Ascending aorta (tissue), 2 donors: Measurements from ENCODE around the gene SURF2. TPM values are rescaled to one million over a fixed set of nuclear protein-coding genes. Genes with fewer than 3 reads are reported as not detected.
A peak's percentile ranks its signal among the peaks of the same experiment; 100 is the strongest.
"Not testable (repeated sequence)": the region's sequence is repeated elsewhere in the genome, so short reads cannot be mapped to it uniquely, and the experiment has no call there.

ENCODE experiments used
- DNase-seq, 2 donors: peaks; one replicate each; pipeline ENCODE4 v3.0.0-alpha.2; 2019; ENCODE audit warnings: low spot score in 2 of 2
- H3K27ac ChIP-seq, 2 donors: fragments of 200-600 bp; sonication (generic); one replicate each; pipeline ENCODE4 v1.5.1; 2016 to 2017; ENCODE audit warnings: mild to moderate bottlenecking in 1 of 2
- H3K27me3 ChIP-seq: fragments of 200-600 bp; sonication (generic); one replicate; pipeline ENCODE4 v1.5.1; 2017
- H3K36me3 ChIP-seq, 2 donors: fragments of 200-600 bp; sonication (generic); one replicate each; pipeline ENCODE4 v1.5.1; 2016
- H3K4me1 ChIP-seq, 2 donors: fragments of 200-600 bp; sonication (generic); one replicate each; pipeline ENCODE4 v1.5.1; 2016 to 2017; ENCODE audit warnings: mild to moderate bottlenecking in 1 of 2
- H3K4me3 ChIP-seq, 2 donors: fragments of 200-600 bp; sonication (generic); one replicate each; pipeline ENCODE4 v1.5.1; 2016 to 2017; ENCODE audit warnings: mild to moderate bottlenecking in 1 of 2
- H3K9me3 ChIP-seq, 2 donors: fragments of 200-600 bp; sonication (generic); one replicate each; pipeline ENCODE4 v1.5.1; 2016
- intact Hi-C: fragments of 100-400 bp; cut with DNase I; formaldehyde crosslinking; loops from one replicate; pipeline ENCODE4 v1.15.1; 2023
- total RNA-seq: library from RNA; depleted of rRNA; stranded (reverse); fragments of >200 nt; gene quantifications from one replicate; pipeline ENCODE4 v1.1.0, GENCODE V29; 2016
- TF ChIP-seq, protein P1 (sequence below), 3 experiments: fragments of 200-600 bp in 2 of 3; fragments of 450-650 bp in 1 of 3; sonication (generic) in 2 of 3; IDR thresholded peaks; one replicate each; pipeline ENCODE4 v1.5.1; 2016 to 2019; ENCODE audit warnings: antibody characterized with exemption in 3 of 3, mild to moderate bottlenecking in 1 of 3, moderate library complexity in 1 of 3

Gene SURF2
- total RNA-seq, 1 donor from 2014 or later = 4.4 TPM

DNA sequence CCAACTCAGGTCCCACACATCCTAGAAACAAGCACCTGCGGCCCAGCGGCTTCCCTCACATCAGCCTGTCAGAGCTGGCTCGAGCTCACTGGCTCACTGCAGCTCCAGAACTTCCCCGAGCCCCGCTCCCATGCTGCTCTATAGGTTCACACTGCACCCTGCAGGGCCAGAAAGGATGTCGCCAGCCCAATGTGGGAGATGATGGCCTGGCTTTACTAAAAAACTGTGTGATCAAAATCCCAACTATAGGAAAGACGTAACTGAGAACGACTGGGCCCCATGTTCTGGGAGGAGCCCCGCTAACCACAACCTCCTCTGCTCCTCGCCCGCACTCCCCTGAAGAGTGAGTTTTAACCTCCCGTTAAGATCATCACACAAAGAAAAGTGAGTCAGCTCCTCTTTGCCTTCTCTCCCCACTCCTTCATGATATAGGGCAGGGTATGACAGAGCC is 14.9 kb downstream of the SURF2 start:
- H3K4me3 ChIP-seq = no peak overlapping the region
- H3K36me3 ChIP-seq = peaks cover 15 to 42% of the 10 kb centered on the region in 2 donors
- intact Hi-C loops = loop anchor here (10.0 kb wide), 1 partner anchor 654 kb away; the partner anchor contains the start of gene BRD3OS
- H3K4me1 ChIP-seq = peaks cover 7 to 40% of the 10 kb centered on the region in 2 donors
- DNase-seq = no peak
- no peaks in the 10 kb centered on the region for H3K27me3 ChIP-seq
- no peaks in the 10 kb centered on the region for H3K9me3 ChIP-seq
- no peak overlapping the region for H3K27ac ChIP-seq
- TF ChIP-seq, protein P1, sequence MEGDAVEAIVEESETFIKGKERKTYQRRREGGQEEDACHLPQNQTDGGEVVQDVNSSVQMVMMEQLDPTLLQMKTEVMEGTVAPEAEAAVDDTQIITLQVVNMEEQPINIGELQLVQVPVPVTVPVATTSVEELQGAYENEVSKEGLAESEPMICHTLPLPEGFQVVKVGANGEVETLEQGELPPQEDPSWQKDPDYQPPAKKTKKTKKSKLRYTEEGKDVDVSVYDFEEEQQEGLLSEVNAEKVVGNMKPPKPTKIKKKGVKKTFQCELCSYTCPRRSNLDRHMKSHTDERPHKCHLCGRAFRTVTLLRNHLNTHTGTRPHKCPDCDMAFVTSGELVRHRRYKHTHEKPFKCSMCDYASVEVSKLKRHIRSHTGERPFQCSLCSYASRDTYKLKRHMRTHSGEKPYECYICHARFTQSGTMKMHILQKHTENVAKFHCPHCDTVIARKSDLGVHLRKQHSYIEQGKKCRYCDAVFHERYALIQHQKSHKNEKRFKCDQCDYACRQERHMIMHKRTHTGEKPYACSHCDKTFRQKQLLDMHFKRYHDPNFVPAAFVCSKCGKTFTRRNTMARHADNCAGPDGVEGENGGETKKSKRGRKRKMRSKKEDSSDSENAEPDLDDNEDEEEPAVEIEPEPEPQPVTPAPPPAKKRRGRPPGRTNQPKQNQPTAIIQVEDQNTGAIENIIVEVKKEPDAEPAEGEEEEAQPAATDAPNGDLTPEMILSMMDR (IDR thresholded peaks at IDR 0.05) = no peak

DNA sequence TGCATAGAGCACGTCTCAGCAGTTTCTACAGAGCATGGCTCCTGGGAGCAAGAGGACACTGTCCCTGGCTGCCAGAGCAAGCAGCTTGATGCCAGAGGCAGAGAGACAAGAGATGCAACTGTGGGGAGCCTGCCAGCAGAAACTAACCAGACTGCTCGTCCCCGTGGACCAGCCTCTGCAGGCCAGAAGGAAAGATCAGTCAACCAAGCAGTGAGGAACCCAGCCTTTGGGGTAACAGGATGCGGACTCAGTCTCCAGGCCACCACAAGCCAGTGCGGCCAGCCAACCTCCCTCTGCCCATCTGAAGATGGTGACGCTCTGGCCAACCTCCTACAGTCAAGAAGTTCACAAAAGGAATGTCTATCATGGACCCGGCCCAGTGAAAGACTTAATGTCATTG is 15.8 kb downstream of the SURF2 start:
- DNase-seq = no peak
- TF ChIP-seq, protein P1 (IDR thresholded peaks at IDR 0.05) = no peak
- no peaks in the 10 kb centered on the region for H3K9me3 ChIP-seq
- peaks cover 7 to 33% of the 10 kb centered on the region in 2 donors for H3K36me3 ChIP-seq
- peak overlapping the region in 1 of 2 donors; percentile 16 for H3K4me3 ChIP-seq
- intact Hi-C loops = loop anchor here (10.0 kb wide), 1 partner anchor 653 kb away; the partner anchor contains the start of gene BRD3OS
- no peaks in the 10 kb centered on the region for H3K27me3 ChIP-seq
- no peak overlapping the region for H3K27ac ChIP-seq
- peaks cover 7 to 44% of the 10 kb centered on the region in 2 donors for H3K4me1 ChIP-seq

DNA sequence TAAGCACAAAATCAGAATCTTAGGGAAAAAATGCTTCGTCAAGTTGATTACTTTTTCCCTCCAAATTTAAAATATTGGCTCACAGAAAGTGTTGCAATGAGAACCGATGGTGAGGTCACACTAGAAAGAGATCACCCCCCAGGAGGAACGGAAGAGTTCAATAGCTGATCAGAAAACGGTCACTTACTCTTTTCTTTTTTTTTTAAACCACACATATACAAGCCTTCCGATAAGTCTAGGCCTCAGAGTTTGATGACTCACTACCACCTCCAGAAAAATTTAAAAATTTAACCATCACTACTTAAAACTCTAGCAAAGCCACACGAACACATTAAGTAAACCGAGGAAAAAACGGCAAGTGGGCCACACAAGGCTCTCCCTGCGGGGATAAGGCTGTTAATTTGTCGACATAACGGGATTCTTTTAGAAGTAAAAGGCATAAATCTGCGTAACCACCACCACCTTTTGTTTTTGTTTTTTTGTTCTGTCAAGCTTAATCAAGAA is 18.3 kb downstream of the SURF2 start:
- Histone ChIP-seq H3K9me3 (no peaks in the 10 kb centered on the region), H3K4me1 (peaks cover 7 to 30% of the 10 kb centered on the region in 2 donors), H3K4me3 (peak overlapping the region; percentile 97 to 98), H3K27ac (peak overlapping the region; percentile 94 to 97), H3K27me3 (no peaks in the 10 kb centered on the region), H3K36me3 (peaks cover 4 to 26% of the 10 kb centered on the region in 2 donors)
- TF ChIP-seq, protein P1 (IDR thresholded peaks at IDR 0.05) = no peak
- DNase-seq = no peak
- intact Hi-C loops = loop anchor here (10.0 kb wide), 1 partner anchor 650 kb away; the partner anchor contains the start of gene BRD3OS

DNA sequence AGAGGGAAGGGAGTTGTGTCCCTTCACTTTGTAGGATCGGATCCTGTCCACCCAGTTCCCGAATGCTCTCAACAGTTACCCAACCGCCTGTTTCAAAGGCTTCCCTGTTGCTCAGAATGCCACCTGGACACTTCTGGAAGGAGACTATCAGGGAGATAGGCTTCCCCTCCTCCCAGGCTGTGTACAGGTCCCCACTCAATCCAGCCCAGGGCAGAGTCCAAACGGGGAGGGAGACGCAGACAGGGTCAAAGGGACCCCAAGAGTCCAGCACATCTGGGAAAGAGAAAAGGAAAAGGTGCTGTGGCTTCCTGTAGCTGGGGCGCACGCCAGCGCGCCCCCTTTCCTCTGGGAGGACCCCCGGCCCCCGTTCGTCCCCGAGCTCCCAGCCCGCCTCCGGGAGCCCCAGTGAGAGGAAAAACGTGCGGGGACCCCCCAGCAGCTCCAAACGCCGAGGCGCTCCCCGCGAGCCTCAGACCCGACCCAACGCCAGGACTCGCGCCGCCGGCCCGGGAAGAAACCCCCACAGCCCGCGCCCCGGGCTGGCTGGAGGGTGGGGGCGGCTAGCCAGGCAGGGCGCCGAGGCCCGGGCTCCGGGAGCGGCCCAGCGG is 18.9 kb downstream of the SURF2 start:
- H3K36me3 ChIP-seq = peaks cover 4 to 21% of the 10 kb centered on the region in 2 donors
- peak overlapping the region; percentile 94 to 97 for H3K27ac ChIP-seq
- no peaks in the 10 kb centered on the region for H3K27me3 ChIP-seq
- TF ChIP-seq, protein P1 (IDR thresholded peaks at IDR 0.05) = no peak
- peaks cover 7 to 26% of the 10 kb centered on the region in 2 donors for H3K4me1 ChIP-seq
- peak overlapping the region; percentile 97 to 98 for H3K4me3 ChIP-seq
- DNase-seq = no peak
- intact Hi-C loops = loop anchor here (10.0 kb wide), 1 partner anchor 650 kb away; the partner anchor contains the start of gene BRD3OS
- no peaks in the 10 kb centered on the region for H3K9me3 ChIP-seq

DNA sequence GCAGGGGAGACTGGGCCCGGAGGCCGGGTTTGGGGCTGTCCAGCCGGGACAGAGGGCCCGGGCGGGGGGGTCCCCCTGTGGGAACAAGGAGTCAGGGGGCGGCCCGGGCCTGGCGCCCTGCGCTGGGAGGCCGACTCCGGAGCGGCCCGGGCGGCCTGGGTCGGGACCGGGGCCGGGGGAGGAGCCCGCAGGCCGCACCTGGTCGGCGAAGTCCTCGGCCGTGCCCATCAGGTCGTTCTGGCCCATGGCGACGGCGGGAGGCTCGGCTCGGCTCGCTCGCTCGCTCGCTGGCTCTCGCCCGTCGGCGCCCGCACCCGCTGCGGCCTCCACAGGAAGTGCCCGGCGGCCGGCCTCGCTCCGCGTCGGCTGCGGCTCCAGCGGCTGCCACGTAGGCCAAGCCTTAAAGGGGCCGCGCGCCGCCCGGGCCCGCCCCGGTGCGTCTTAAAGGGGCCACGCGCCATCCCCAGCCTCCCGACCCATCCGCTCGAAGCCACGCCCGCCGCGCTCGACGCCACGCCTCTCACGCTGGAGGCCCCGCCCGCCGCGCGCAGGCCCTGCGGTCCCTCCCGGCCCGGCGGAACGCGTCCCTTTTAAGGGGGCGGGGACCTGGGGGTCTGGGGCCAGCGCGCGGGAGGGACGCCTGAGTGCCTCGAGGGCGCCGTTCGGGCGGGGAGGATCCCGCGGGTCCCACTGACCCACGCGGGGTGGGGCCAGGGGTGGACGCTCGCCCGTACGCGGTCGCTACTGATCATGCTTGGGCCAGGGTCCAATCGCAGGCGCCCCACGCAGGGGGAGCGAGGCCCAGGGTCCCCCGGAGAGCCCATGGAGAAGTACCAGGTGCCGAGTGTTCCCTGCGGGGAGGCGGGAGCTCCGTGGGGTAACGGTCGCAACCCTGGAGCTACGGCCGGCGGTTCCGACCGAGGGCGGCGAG is 19.6 kb downstream of the SURF2 start, which contains the start of the genes STKLD1 and SURF4:
TSS of gene STKLD1 (plus strand) at position 643 of the 931 bp plus-strand sequence. CDS start at position 751, 108 bp downstream.
TSS of gene SURF4 (minus strand) at position 337 of the 931 bp plus-strand sequence. CDS start at position 246, 91 bp downstream.
- peaks cover 4 to 16% of the 10 kb centered on the region in 2 donors for H3K36me3 ChIP-seq
- intact Hi-C loops = loop anchor here (1.0 to 10.0 kb wide), 6 partner anchors 19 to 649 kb away; partner anchors contain the start of genes BRD3OS, CACFD1, MED22 and REXO4

DNA sequence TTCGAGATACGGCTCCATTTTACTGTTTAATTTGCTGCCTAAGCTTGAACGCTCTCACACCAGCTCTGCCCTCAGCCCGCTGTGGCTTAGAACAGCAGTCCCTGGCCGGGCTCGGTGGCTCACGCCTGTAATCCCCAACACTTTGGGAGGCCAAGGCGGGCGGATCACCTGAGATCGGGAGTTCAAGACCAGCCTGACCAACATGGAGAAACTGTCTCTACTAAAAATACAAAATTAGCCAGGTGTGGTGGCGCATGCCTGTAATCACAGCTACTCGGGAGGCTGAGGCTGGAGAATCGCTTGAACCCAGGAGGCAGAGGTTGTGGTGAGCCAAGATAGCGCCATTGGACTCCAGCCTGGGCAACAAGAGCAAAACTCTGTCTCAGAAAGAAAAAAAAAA is 20.9 kb downstream of the SURF2 start:
- not testable (repeated sequence) for H3K4me3 ChIP-seq, H3K27ac ChIP-seq, H3K9me3 ChIP-seq, H3K27me3 ChIP-seq, DNase-seq
- intact Hi-C loops = loop anchor here (2.0 to 10.0 kb wide), 2 partner anchors 20 to 648 kb away; partner anchors contain the start of genes BRD3OS, SURF1 and SURF2
- Histone ChIP-seq H3K36me3 (peaks cover 4 to 14% of the 10 kb centered on the region in 2 donors), H3K4me1 (peaks cover 7 to 17% of the 10 kb centered on the region in 2 donors)

More for the DNA sequence above, 19.6 kb downstream of the SURF2 start, which contains the start of the genes STKLD1 and SURF4:
- H3K4me3 ChIP-seq = peak within 1 kb of the TSS; percentile 97 to 98
- TF ChIP-seq, protein P1 (IDR thresholded peaks at IDR 0.05) = peak in 1 of 3 experiments; percentile 18
- H3K4me1 ChIP-seq = peaks cover 7 to 26% of the 10 kb centered on the region in 2 donors
- H3K27ac ChIP-seq = peak within 1 kb of the TSS; percentile 94 to 97
- H3K27me3 ChIP-seq = no peaks in the 10 kb centered on the region
- peak; percentile 75 to 98 for DNase-seq
- H3K9me3 ChIP-seq = no peaks in the 10 kb centered on the region
